ENCODE data around the gene NT5DC1. TPM values are rescaled to one million over a fixed set of nuclear protein-coding genes. Genes with fewer than 3 reads are reported as not detected.

Gene NT5DC1
- total and polyA plus RNA-seq, 10 of the 15 experiments (the other 5 are each of a cell fraction or from before 2014, with no cell fraction given) = 40.8 to 140 (median 66.8) TPM

DNA sequence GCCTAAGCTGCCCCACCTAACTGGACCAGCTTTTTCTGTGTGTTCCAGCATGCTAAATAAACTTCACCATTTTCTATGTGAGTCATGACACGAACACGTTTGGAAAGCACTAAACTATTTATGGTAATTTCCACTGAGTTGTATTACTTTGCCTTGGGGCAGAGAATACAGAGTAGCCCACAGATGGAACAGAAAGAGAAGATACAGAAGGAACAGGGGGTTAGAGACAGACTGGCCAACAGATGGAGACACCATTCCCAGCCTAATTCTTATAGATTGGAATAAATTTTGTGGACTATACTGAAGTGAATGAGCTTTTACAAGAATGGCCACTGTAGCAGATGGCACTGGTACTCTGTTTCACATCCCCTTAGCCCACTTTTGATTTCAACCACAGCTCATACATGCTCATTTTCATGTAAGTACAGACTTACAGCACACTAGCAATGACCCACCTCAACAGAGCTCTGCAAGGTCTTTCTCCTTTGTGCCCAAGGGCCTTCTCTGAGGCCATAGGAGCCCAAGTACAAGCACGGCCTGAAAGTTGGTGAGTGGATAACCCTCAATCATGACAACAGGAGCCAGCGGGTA lies 13.1 kb upstream of the NT5DC1 start (continued):
- TF ChIP-seq BRCA1 (IDR thresholded peaks at IDR 0.05; ENCODE audit: low read depth, low read length) (no peak), TBL1XR1 (IDR thresholded peaks at IDR 0.05; ENCODE audit: low read depth, low read length) (0 out of 2 replicates have a peak, but pooled peaks have one; percentile 45), SRF (IDR thresholded peaks at IDR 0.05; ENCODE audit: low read depth in 2 of 2, low read length in 2 of 2) (no peak), E2F8 (IDR thresholded peaks at IDR 0.05; ENCODE audit: low read depth, partially characterized antibody) (no peak), MAX (IDR thresholded peaks at IDR 0.05; ENCODE audit: low read depth, low read length) (no peak), SIN3A (IDR thresholded peaks at IDR 0.05; ENCODE audit: low read depth, low read length) (no peak), CBX3 (IDR thresholded peaks at IDR 0.05; ENCODE audit: borderline replicate concordance, low read depth) (no peak), SUZ12 (IDR thresholded peaks at IDR 0.05; ENCODE audit: unreplicated experiment) (no peak), CREM (IDR thresholded peaks at IDR 0.05; ENCODE audit: low read depth) (peak; percentile 62; the same call in 1 of the 2 replicates), NR2C1 (IDR thresholded peaks at IDR 0.05) (no peak), PML (IDR thresholded peaks at IDR 0.05; ENCODE audit: low read length) (0 out of 2 replicates have a peak, but pooled peaks have one; percentile 43), POLR2AphosphoS5 (IDR thresholded peaks at IDR 0.05; ENCODE audit: low read length) (peak; percentile 72), ATF7 (IDR thresholded peaks at IDR 0.05; ENCODE audit: low read depth) (0 out of 2 replicates have a peak, but pooled peaks have one; percentile 41), BHLHE40 (IDR thresholded peaks at IDR 0.05; ENCODE audit: borderline replicate concordance in 1 of 2, low read depth in 2 of 2, low read length in 1 of 2) (peak in 1 of 2 experiments; percentile 36; a peak in 2 of 4 replicates), ZNF24 (IDR thresholded peaks at IDR 0.05) (peak; percentile 23; the same call in 1 of the 2 replicates), RBBP5 (conservative IDR thresholded peaks at IDR 0.05) (no peak), GABPA (IDR thresholded peaks at IDR 0.05; ENCODE audit: low read depth) (no peak), CHD4 (IDR thresholded peaks at IDR 0.05) (no peak), CBX5 (IDR thresholded peaks at IDR 0.05; ENCODE audit: low read depth) (0 out of 2 replicates have a peak, but pooled peaks have one; percentile 66), ZNF217 (IDR thresholded peaks at IDR 0.05) (peak; percentile 8; the same call in 1 of the 2 replicates), IKZF1 (conservative IDR thresholded peaks at IDR 0.05) (peak; percentile 68), HDGF (IDR thresholded peaks at IDR 0.05) (peak; percentile 31; the same call in 1 of the 2 replicates)
- TF ChIP-seq, protein P1, sequence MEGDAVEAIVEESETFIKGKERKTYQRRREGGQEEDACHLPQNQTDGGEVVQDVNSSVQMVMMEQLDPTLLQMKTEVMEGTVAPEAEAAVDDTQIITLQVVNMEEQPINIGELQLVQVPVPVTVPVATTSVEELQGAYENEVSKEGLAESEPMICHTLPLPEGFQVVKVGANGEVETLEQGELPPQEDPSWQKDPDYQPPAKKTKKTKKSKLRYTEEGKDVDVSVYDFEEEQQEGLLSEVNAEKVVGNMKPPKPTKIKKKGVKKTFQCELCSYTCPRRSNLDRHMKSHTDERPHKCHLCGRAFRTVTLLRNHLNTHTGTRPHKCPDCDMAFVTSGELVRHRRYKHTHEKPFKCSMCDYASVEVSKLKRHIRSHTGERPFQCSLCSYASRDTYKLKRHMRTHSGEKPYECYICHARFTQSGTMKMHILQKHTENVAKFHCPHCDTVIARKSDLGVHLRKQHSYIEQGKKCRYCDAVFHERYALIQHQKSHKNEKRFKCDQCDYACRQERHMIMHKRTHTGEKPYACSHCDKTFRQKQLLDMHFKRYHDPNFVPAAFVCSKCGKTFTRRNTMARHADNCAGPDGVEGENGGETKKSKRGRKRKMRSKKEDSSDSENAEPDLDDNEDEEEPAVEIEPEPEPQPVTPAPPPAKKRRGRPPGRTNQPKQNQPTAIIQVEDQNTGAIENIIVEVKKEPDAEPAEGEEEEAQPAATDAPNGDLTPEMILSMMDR (IDR thresholded peaks at IDR 0.05 in 2 of 3, conservative IDR thresholded peaks at IDR 0.05 in 1 of 3; ENCODE audit: control insufficient read depth in 2 of 3, extremely low read depth in 1 of 3, insufficient read depth in 1 of 3, low read depth in 3 of 3, low read length in 3 of 3) = no peak
- TF ChIP-seq, protein P2, sequence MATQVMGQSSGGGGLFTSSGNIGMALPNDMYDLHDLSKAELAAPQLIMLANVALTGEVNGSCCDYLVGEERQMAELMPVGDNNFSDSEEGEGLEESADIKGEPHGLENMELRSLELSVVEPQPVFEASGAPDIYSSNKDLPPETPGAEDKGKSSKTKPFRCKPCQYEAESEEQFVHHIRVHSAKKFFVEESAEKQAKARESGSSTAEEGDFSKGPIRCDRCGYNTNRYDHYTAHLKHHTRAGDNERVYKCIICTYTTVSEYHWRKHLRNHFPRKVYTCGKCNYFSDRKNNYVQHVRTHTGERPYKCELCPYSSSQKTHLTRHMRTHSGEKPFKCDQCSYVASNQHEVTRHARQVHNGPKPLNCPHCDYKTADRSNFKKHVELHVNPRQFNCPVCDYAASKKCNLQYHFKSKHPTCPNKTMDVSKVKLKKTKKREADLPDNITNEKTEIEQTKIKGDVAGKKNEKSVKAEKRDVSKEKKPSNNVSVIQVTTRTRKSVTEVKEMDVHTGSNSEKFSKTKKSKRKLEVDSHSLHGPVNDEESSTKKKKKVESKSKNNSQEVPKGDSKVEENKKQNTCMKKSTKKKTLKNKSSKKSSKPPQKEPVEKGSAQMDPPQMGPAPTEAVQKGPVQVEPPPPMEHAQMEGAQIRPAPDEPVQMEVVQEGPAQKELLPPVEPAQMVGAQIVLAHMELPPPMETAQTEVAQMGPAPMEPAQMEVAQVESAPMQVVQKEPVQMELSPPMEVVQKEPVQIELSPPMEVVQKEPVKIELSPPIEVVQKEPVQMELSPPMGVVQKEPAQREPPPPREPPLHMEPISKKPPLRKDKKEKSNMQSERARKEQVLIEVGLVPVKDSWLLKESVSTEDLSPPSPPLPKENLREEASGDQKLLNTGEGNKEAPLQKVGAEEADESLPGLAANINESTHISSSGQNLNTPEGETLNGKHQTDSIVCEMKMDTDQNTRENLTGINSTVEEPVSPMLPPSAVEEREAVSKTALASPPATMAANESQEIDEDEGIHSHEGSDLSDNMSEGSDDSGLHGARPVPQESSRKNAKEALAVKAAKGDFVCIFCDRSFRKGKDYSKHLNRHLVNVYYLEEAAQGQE (IDR thresholded peaks at IDR 0.05; ENCODE audit: low read depth, low read length) = no peak

All from GM12878 (cell line).